Endodermal cell (in vitro differentiated cells): Measurements from ENCODE around the gene TMEM120B. TPM values are rescaled to one million over a fixed set of nuclear protein-coding genes. Genes with fewer than 3 reads are reported as not detected.
"Not testable (repeated sequence)": the region's sequence is repeated elsewhere in the genome, so short reads cannot be mapped to it uniquely, and the experiment has no call there.

Source experiments
- DNase-seq: peaks from one replicate; pipeline ENCODE4 v3.0.0-alpha.2; 2017
- H3K27ac ChIP-seq: 2 replicates; pipeline ENCODE4 v1.5.1; 2013; ENCODE audit warnings: mild to moderate bottlenecking, low read depth, low read length, moderate library complexity
- H3K27me3 ChIP-seq: 2 replicates; pipeline ENCODE4 v1.6.1; 2013; ENCODE audit warnings: mild to moderate bottlenecking, low read length, moderate library complexity; ENCODE audit not compliant: insufficient read depth, control insufficient read depth, poor library complexity, severe bottlenecking
- H3K36me3 ChIP-seq: 2 replicates; pipeline ENCODE4 v1.7.0; 2013; ENCODE audit warnings: mild to moderate bottlenecking, low read length, moderate library complexity; ENCODE audit not compliant: control insufficient read depth, insufficient read depth
- H3K4me1 ChIP-seq: one replicate; pipeline ENCODE4 v1.7.0; 2013; ENCODE audit warnings: low read length; ENCODE audit not compliant: control insufficient read depth, insufficient read depth
- H3K4me3 ChIP-seq: 2 replicates; pipeline ENCODE4 v1.5.1; 2013; ENCODE audit warnings: mild to moderate bottlenecking, low read length, moderate library complexity
- H3K9ac ChIP-seq: 2 replicates; pipeline ENCODE4 v1.6.1; 2013; ENCODE audit warnings: mild to moderate bottlenecking, low read length, moderate library complexity; ENCODE audit not compliant: poor library complexity, severe bottlenecking; ENCODE audit errors: extremely low read depth
- H3K9me3 ChIP-seq: 2 replicates; pipeline ENCODE4 v1.6.1; 2013; ENCODE audit warnings: mild to moderate bottlenecking, low read length, moderate library complexity; ENCODE audit not compliant: control insufficient read depth
- H3K27ac Mint-ChIP-seq: 2 replicates; pipeline ENCODE4 v1.8.0; 2020; ENCODE audit warnings: mixed read lengths
- H3K27me3 Mint-ChIP-seq: 2 replicates; pipeline ENCODE4 v1.8.0; 2021; ENCODE audit warnings: mild to moderate bottlenecking, mixed read lengths; ENCODE audit not compliant: insufficient read depth
- H3K36me3 Mint-ChIP-seq: 2 replicates; pipeline ENCODE4 v1.8.0; 2020; ENCODE audit warnings: low read depth, mixed read lengths
- H3K4me1 Mint-ChIP-seq: 2 replicates; pipeline ENCODE4 v1.8.0; 2020; ENCODE audit warnings: mixed read lengths
- H3K4me3 Mint-ChIP-seq: 2 replicates; pipeline ENCODE4 v1.8.0; 2020; ENCODE audit warnings: mild to moderate bottlenecking, moderate library complexity, mixed read lengths
- H3K9me3 Mint-ChIP-seq: 2 replicates; pipeline ENCODE4 v1.8.0; 2020; ENCODE audit warnings: mild to moderate bottlenecking, mixed read lengths
- WGBS, 2 experiments: methylation state at CpG; one replicate each; pipeline versions ENCODE4 v1.1.5 to v1.1.7; 2013; ENCODE audit warnings: missing lambda C conversion rate in 2 of 2, mixed read lengths in 1 of 2; ENCODE audit not compliant: insufficient coverage in 1 of 2, insufficient read length in 1 of 2; 5-methylcytosine and 5-hydroxymethylcytosine counted together
- total RNA-seq, 2 donors: library from RNA; stranded (reverse); fragmentation: NEBNext Ultra II Directional in 1 of 2; extraction: Animal tissue kit (Norgen Biotek cat#: 25700) in 1 of 2; gene quantifications; 2 replicates in 1 of 2; 3 replicates in 1 of 2; pipeline ENCODE4 v1.2.1, GENCODE V29; 2021
- TF ChIP-seq, protein P1 (sequence below): fragments of 200-600 bp; sonication (generic); conservative IDR thresholded peaks from 2 replicates; pipeline ENCODE4 v1.5.0; 2021; ENCODE audit warnings: antibody characterized with exemption, mild to moderate bottlenecking

The TMEM120B gene
- total RNA-seq, 2 donors from 2014 or later: 21.8 to 25.3 TPM

DNA sequence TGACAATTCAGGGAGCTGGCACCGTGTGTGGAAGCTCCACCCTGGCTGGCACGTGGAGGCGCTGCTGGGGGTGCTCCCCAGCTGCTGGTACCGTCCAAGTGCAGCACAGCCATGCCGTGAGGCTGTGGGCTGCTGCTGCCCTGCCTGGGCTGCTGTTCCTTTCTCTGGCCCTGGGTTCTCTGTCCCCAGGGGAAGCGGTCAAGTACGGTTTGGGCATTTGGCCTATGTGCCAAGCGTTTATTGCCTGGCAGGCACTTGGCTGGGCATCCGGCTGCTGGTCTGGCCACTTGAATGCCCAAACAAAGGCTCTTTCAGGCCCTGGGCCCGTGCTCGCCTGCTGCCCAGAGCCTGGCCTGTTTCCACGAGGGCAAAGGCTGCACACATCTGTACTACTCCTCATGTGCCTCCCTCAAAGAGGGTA lies 41.3 kb downstream of the TMEM120B start:
- no peak overlapping the region for H3K27ac ChIP-seq
- H3K9me3 Mint-ChIP-seq: no peaks in the 10 kb centered on the region
- H3K27me3 Mint-ChIP-seq: no peaks in the 10 kb centered on the region
- no peak overlapping the region for H3K9ac ChIP-seq
- H3K27ac Mint-ChIP-seq: no peak overlapping the region
- WGBS, 2 experiments: 92 to 95% methylated on average over 12 of the region's 12 CpGs
- no peak overlapping the region for H3K4me3 Mint-ChIP-seq
- H3K4me3 ChIP-seq: no peak overlapping the region
- peaks cover 39% of the 10 kb centered on the region for H3K36me3 Mint-ChIP-seq
- no peaks in the 10 kb centered on the region for H3K9me3 ChIP-seq
- H3K4me1 ChIP-seq: no peaks in the 10 kb centered on the region
- H3K27me3 ChIP-seq: no peaks in the 10 kb centered on the region
- TF ChIP-seq, protein P1, sequence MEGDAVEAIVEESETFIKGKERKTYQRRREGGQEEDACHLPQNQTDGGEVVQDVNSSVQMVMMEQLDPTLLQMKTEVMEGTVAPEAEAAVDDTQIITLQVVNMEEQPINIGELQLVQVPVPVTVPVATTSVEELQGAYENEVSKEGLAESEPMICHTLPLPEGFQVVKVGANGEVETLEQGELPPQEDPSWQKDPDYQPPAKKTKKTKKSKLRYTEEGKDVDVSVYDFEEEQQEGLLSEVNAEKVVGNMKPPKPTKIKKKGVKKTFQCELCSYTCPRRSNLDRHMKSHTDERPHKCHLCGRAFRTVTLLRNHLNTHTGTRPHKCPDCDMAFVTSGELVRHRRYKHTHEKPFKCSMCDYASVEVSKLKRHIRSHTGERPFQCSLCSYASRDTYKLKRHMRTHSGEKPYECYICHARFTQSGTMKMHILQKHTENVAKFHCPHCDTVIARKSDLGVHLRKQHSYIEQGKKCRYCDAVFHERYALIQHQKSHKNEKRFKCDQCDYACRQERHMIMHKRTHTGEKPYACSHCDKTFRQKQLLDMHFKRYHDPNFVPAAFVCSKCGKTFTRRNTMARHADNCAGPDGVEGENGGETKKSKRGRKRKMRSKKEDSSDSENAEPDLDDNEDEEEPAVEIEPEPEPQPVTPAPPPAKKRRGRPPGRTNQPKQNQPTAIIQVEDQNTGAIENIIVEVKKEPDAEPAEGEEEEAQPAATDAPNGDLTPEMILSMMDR: no peak
- no peak for DNase-seq
- peaks cover 3% of the 10 kb centered on the region for H3K4me1 Mint-ChIP-seq
- H3K36me3 ChIP-seq: peaks cover 27% of the 10 kb centered on the region

DNA sequence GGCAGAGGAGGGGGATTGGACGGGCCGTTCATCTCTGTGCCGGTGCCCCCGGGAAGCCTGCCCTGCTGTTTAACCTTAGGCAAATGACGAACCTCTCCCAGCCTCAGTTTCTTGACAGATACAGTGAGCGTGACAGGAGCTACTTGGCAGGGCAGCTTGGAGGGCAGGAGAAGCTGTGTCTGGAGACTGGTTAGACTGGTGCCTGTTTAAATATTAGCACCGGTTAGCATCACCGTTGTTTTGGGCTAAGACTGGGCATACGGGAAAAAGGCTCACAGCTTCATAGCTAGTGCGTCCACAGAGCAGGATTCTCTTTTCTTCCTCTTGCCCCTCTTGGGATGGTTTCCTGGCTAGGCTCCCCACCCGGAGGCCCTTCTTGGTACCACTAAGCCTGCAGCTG lies 42.3 kb downstream of the TMEM120B start:
- H3K36me3 ChIP-seq: peaks cover 27% of the 10 kb centered on the region
- no peaks in the 10 kb centered on the region for H3K27me3 Mint-ChIP-seq
- H3K9me3 Mint-ChIP-seq: no peaks in the 10 kb centered on the region
- no peak for DNase-seq
- H3K4me3 Mint-ChIP-seq: no peak overlapping the region
- H3K27ac ChIP-seq: no peak overlapping the region
- H3K36me3 Mint-ChIP-seq: peaks cover 35% of the 10 kb centered on the region
- no peak overlapping the region for H3K27ac Mint-ChIP-seq
- TF ChIP-seq, protein P1: no peak
- no peaks in the 10 kb centered on the region for H3K4me1 Mint-ChIP-seq
- no peaks in the 10 kb centered on the region for H3K9me3 ChIP-seq
- no peak overlapping the region for H3K4me3 ChIP-seq
- no peaks in the 10 kb centered on the region for H3K27me3 ChIP-seq
- no peaks in the 10 kb centered on the region for H3K4me1 ChIP-seq
- 91 to 93% methylated on average over 11 of the region's 11 CpGs for WGBS, 2 experiments
- no peak overlapping the region for H3K9ac ChIP-seq

DNA sequence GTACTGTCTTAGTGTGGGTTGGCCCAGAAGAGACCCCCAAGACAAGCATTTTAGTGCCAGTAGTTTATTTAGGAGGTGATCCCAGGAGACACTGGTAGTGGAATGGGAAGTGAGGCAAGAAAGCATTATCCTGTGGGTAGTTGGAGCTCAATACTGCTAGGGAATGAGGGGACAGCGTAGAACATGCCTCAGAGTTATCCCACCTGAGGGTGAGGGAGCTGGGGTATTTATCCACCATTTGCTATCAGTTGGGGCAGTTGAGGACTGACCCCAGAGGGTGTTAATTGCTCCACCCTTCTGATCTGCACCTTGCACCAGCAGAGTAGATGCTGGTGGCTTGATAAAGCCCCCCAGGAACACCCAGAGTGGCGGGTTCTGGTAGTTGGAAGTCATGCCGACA lies 43.0 kb downstream of the TMEM120B start:
- peaks cover 34% of the 10 kb centered on the region for H3K36me3 Mint-ChIP-seq
- DNase-seq: no peak
- H3K27ac Mint-ChIP-seq: no peak overlapping the region
- WGBS, 2 experiments: 94 to 100% methylated on average over 1 to 3 of the region's 3 CpGs
- H3K4me1 Mint-ChIP-seq: no peaks in the 10 kb centered on the region
- H3K27me3 Mint-ChIP-seq: no peaks in the 10 kb centered on the region
- Histone ChIP-seq H3K4me3 (no peak overlapping the region), H3K9me3 (no peaks in the 10 kb centered on the region), H3K9ac (no peak overlapping the region), H3K27ac (no peak overlapping the region), H3K36me3 (peaks cover 20% of the 10 kb centered on the region), H3K4me1 (no peaks in the 10 kb centered on the region), H3K27me3 (no peaks in the 10 kb centered on the region)
- no peak overlapping the region for H3K4me3 Mint-ChIP-seq
- TF ChIP-seq, protein P1: no peak
- no peaks in the 10 kb centered on the region for H3K9me3 Mint-ChIP-seq

DNA sequence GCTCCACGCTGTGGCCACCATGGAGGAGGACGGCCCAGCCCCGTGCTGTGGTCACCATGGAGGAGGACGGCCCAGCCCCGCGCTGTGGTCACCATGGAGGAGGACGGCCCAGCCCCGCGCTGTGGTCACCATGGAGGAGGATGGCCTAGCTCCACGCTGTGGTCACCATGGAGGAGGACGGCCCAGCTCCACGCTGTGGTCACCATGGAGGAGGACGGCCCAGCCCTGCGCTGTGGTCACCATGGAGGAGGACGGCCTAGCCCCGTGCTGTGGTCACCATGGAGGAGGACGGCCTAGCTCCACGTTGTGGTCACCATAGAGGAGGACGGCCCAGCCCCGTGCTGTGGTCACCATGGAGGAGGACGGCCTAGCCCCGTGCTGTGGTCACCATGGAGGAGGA lies 46.0 kb downstream of the TMEM120B start:
- not testable (repeated sequence) for H3K9me3 Mint-ChIP-seq, H3K9ac ChIP-seq, H3K4me3 ChIP-seq, H3K27me3 Mint-ChIP-seq, H3K27me3 ChIP-seq, H3K27ac Mint-ChIP-seq, DNase-seq, H3K36me3 ChIP-seq, H3K9me3 ChIP-seq, H3K27ac ChIP-seq, H3K4me3 Mint-ChIP-seq
- peaks cover 14% of the 10 kb centered on the region for H3K4me1 ChIP-seq
- Mint-ChIP-seq H3K36me3 (peaks cover 26% of the 10 kb centered on the region), H3K4me1 (peaks cover 12% of the 10 kb centered on the region)
- 91 to 96% methylated on average over 9 to 22 of the region's 22 CpGs for WGBS, 2 experiments
